ENCODE results near the gene ETFA. TPM values are rescaled to one million over a fixed set of nuclear protein-coding genes. Genes with fewer than 3 reads are reported as not detected.

The ETFA gene
- total RNA-seq, 4 donors from 2014 or later, result 65.8 to 195 (median 159) TPM

- H3K4me1 ChIP-seq, result no peaks in the 10 kb centered on the region
- intact Hi-C loops (cut with DNase I; ENCODE audit: low total_unique reads) (no loop called here), in situ Hi-C loops (cut with MboI; ENCODE audit: low pct_ligation_motif_present in 1 of 4, low pct_unique_long_range_greater_than_20kb in 1 of 4, low sequenced_read_pairs in 3 of 4) (no loop called here)
- H3K4me3 ChIP-seq, result no peak overlapping the region
- no peak overlapping the region for H3K27ac ChIP-seq
- TF ChIP-seq CTCF (IDR thresholded peaks at IDR 0.05), result no peak
- TF ChIP-seq POLR2AphosphoS5 (IDR thresholded peaks at IDR 0.05), result no peak
- no peak for TF ChIP-seq POLR2A (IDR thresholded peaks at IDR 0.05)
- no peak for TF ChIP-seq EP300 (IDR thresholded peaks at IDR 0.05; ENCODE audit: low read depth)
- WGBS, 2 donors (ENCODE audit: low coverage in 1 of 2), result 69 to 90% methylated on average over 2 of the region's 2 CpGs
- DNase-seq, result no peak
- H3K36me3 ChIP-seq, result peaks cover 0 to 2% (median 0%) of the 10 kb centered on the region in 4 donors
- no peaks in the 10 kb centered on the region for H3K9me3 ChIP-seq
- H3K27me3 ChIP-seq, result no peaks in the 10 kb centered on the region
Measured at GRCh38 chr15:76252249-76252648, 59.0 kb downstream of the ETFA start.

DNA sequence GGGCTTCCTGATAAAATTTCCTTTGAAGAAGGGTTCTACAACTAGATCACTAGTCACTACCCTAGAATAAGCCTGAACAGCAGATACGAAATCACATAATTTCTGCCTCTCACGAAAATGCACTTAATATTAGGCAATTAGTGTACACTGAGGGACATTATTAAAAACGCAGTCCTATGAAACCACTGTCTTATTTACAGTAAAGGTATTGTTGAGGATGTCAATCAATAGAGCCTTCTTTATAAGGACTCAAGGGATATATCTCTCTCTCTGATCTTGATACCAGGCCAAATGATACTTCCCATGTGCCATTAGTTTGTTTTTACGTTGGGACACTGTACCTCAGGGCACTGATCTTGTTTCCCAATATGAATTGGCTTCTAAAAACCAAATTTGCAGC lies 59.6 kb downstream of the ETFA start:
- Histone ChIP-seq H3K9me3 (no peaks in the 10 kb centered on the region), H3K4me1 (no peaks in the 10 kb centered on the region), H3K27me3 (no peaks in the 10 kb centered on the region), H3K4me3 (no peak overlapping the region), H3K36me3 (peaks cover 0 to 2% (median 0%) of the 10 kb centered on the region in 4 donors), H3K27ac (no peak overlapping the region)
- in situ Hi-C loops (cut with MboI; ENCODE audit: low pct_ligation_motif_present in 1 of 4, low pct_unique_long_range_greater_than_20kb in 1 of 4, low sequenced_read_pairs in 3 of 4) (no loop called here), intact Hi-C loops (cut with DNase I; ENCODE audit: low total_unique reads) (no loop called here)
- WGBS, 2 donors (ENCODE audit: low coverage in 1 of 2), result 96 to 100% methylated on average over 3 to 4 of the region's 4 CpGs
- DNase-seq, result no peak
- TF ChIP-seq CTCF (IDR thresholded peaks at IDR 0.05) (no peak), POLR2AphosphoS5 (IDR thresholded peaks at IDR 0.05) (no peak), POLR2A (IDR thresholded peaks at IDR 0.05) (no peak), EP300 (IDR thresholded peaks at IDR 0.05; ENCODE audit: low read depth) (no peak)

DNA sequence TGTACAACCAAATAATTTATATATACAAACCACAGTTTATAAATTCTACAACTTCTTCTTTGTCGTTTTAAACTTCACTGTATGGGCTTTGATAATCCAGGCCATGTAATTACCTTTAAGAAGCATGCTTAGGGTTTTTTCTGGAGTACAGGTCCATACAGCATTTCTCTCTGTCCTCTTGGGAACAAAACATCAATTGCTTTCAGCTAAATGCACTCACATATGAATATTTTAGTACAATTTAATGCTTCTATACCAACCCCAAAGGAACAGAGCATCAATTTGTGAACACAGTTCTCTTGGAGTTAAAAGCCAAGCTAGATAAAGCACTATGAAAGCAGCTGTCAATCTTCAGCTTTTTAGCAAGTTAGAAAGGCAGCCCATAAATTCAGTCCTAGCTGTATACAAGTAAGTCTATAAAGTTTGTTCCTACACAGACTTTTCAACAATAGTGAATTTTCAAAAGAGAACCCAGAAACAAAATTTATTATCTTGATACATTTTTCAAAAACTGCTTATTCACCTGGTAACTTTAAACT lies 66.1 kb downstream of the ETFA start:
- peaks cover 0 to 6% (median 2%) of the 10 kb centered on the region in 4 donors for H3K36me3 ChIP-seq
- TF ChIP-seq POLR2A (IDR thresholded peaks at IDR 0.05) (no peak), POLR2AphosphoS5 (IDR thresholded peaks at IDR 0.05) (no peak), EP300 (IDR thresholded peaks at IDR 0.05; ENCODE audit: low read depth) (no peak), CTCF (IDR thresholded peaks at IDR 0.05) (no peak)
- no peak overlapping the region for H3K27ac ChIP-seq
- H3K4me3 ChIP-seq, result no peak overlapping the region
- H3K4me1 ChIP-seq, result no peaks in the 10 kb centered on the region
- no peaks in the 10 kb centered on the region for H3K27me3 ChIP-seq
- no peak for DNase-seq
- intact Hi-C loops (cut with DNase I; ENCODE audit: low total_unique reads) (no loop called here), in situ Hi-C loops (cut with MboI; ENCODE audit: low pct_ligation_motif_present in 1 of 4, low pct_unique_long_range_greater_than_20kb in 1 of 4, low sequenced_read_pairs in 3 of 4) (no loop called here)
- H3K9me3 ChIP-seq, result no peaks in the 10 kb centered on the region
- 74 to 77% methylated on average over 1 of the region's 1 CpG for WGBS, 2 donors (ENCODE audit: low coverage in 1 of 2)

DNA sequence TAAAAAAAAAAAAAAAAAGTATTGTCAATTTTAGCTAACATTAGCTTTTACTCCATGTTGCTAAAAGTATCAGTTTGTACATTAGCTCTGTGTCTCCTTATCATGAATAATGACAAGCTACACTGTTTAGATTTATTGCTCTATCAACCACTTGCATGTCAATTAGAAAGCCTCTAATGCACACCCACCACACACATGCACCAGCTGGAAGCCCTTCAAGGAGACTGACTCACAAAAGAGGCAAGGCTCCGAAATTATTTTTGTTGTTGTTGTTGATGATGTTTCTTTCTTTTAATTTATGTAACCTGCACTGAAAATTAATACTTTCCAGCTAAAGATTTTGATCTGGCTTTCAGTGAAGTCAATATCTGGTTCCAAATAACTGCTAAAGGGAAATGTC lies 71.5 kb downstream of the ETFA start:
- in situ Hi-C loops (cut with MboI; ENCODE audit: low pct_ligation_motif_present in 1 of 4, low pct_unique_long_range_greater_than_20kb in 1 of 4, low sequenced_read_pairs in 3 of 4), result no loop called here
- Histone ChIP-seq H3K27ac (no peak overlapping the region), H3K4me3 (no peak overlapping the region), H3K36me3 (peaks cover 0 to 6% (median 2%) of the 10 kb centered on the region in 4 donors), H3K4me1 (no peaks in the 10 kb centered on the region), H3K27me3 (no peaks in the 10 kb centered on the region), H3K9me3 (no peaks in the 10 kb centered on the region)
- no peak for DNase-seq
- TF ChIP-seq POLR2A (IDR thresholded peaks at IDR 0.05), result no peak
- TF ChIP-seq CTCF (IDR thresholded peaks at IDR 0.05), result no peak
- no peak for TF ChIP-seq POLR2AphosphoS5 (IDR thresholded peaks at IDR 0.05)
- TF ChIP-seq EP300 (IDR thresholded peaks at IDR 0.05; ENCODE audit: low read depth), result no peak
- WGBS, 2 donors (ENCODE audit: low coverage in 1 of 2), result 52 to 67% methylated on average over 1 of the region's 1 CpG
- intact Hi-C loops (cut with DNase I; ENCODE audit: low total_unique reads), result no loop called here
